ENCODE results near the gene UBAP2L.

DNA sequence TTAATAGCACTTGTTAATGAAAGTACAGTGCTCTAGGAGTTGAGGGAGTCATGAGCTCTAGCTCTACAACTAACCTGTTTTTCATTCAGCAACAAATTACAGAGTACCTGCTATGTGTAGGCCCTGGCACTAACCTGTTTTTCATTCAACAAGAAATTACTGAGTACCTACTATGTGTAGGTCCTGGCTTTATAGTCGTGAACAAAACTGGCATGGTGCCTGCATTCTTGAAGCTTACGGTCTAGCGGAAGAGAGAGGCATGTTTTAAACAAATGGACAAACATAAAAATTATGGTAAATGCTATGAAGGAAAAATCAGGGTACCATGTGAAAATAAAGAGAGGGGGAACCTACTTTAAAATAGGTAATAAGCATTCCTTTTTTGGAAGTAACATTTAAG, 2.2 kb upstream of the UBAP2L start:
- TF ChIP-seq, protein P1, sequence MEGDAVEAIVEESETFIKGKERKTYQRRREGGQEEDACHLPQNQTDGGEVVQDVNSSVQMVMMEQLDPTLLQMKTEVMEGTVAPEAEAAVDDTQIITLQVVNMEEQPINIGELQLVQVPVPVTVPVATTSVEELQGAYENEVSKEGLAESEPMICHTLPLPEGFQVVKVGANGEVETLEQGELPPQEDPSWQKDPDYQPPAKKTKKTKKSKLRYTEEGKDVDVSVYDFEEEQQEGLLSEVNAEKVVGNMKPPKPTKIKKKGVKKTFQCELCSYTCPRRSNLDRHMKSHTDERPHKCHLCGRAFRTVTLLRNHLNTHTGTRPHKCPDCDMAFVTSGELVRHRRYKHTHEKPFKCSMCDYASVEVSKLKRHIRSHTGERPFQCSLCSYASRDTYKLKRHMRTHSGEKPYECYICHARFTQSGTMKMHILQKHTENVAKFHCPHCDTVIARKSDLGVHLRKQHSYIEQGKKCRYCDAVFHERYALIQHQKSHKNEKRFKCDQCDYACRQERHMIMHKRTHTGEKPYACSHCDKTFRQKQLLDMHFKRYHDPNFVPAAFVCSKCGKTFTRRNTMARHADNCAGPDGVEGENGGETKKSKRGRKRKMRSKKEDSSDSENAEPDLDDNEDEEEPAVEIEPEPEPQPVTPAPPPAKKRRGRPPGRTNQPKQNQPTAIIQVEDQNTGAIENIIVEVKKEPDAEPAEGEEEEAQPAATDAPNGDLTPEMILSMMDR (IDR thresholded peaks at IDR 0.05; ENCODE audit: low read depth, low read length), result no peak
- no peak for TF ChIP-seq POLR2A (IDR thresholded peaks at IDR 0.05; ENCODE audit: extremely low read depth, insufficient read length)
- TF ChIP-seq MYC (IDR thresholded peaks at IDR 0.05; ENCODE audit: low read depth, low read length), result no peak

All from NB4 (cell line).